NCI-H187 (cell line): ENCODE measurements around the gene ANTXR1.

Source experiments
- DNase-seq, 2 experiments: peaks; one replicate each; lab custom pipeline; 2025; lab: John Stamatoyannopoulos, UW

Gene ANTXR1

GRCh38 chr2:69073928-69074570 is 61.1 kb downstream of the ANTXR1 start:
- no peak for DNase-seq

- DNase-seq = no peak
Measured at GRCh38 chr2:69074918-69075317, 61.9 kb downstream of the ANTXR1 start.

- DNase-seq = no peak
Measured at GRCh38 chr2:69075486-69075885, 62.5 kb downstream of the ANTXR1 start.

GRCh38 chr2:69076601-69077000 is 63.6 kb downstream of the ANTXR1 start:
- DNase-seq = no peak

GRCh38 chr2:69077252-69077950 is 64.4 kb downstream of the ANTXR1 start:
- DNase-seq = no peak

GRCh38 chr2:69080071-69080470 is 67.1 kb downstream of the ANTXR1 start:
- DNase-seq = no peak

- no peak for DNase-seq
Measured at GRCh38 chr2:69081001-69081580, 68.1 kb downstream of the ANTXR1 start.

- no peak for DNase-seq
Measured at GRCh38 chr2:69081757-69082156, 68.8 kb downstream of the ANTXR1 start.

- DNase-seq = no peak
Measured at GRCh38 chr2:69082430-69082997, 69.5 kb downstream of the ANTXR1 start.

- DNase-seq = no peak
Measured at GRCh38 chr2:69083235-69083748, 70.3 kb downstream of the ANTXR1 start.

GRCh38 chr2:69084492-69084891 is 71.5 kb downstream of the ANTXR1 start:
- DNase-seq = no peak

- DNase-seq = no peak
Measured at GRCh38 chr2:69086466-69086865, 73.5 kb downstream of the ANTXR1 start.

- DNase-seq = no peak
Measured at GRCh38 chr2:69087211-69087911, 74.4 kb downstream of the ANTXR1 start.

GRCh38 chr2:69087912-69088240 is 74.9 kb downstream of the ANTXR1 start:
- no peak for DNase-seq

- no peak for DNase-seq
Measured at GRCh38 chr2:69088466-69088865, 75.5 kb downstream of the ANTXR1 start.

GRCh38 chr2:69089266-69089665 is 76.3 kb downstream of the ANTXR1 start:
- DNase-seq = no peak

GRCh38 chr2:69089998-69090397 is 77.0 kb downstream of the ANTXR1 start:
- no peak for DNase-seq

- no peak for DNase-seq
Measured at GRCh38 chr2:69090820-69091219, 77.8 kb downstream of the ANTXR1 start.

GRCh38 chr2:69092857-69093256 is 79.9 kb downstream of the ANTXR1 start:
- no peak for DNase-seq

GRCh38 chr2:69095305-69095704 is 82.3 kb downstream of the ANTXR1 start:
- no peak for DNase-seq

- no peak for DNase-seq
Measured at GRCh38 chr2:69096326-69097095, 83.5 kb downstream of the ANTXR1 start.
